ENCODE results near the gene CEP128. TPM values are rescaled to one million over a fixed set of nuclear protein-coding genes. Genes with fewer than 3 reads are reported as not detected.

Gene CEP128
- total RNA-seq, 1 donor from 2014 or later: 9.7 TPM

DNA sequence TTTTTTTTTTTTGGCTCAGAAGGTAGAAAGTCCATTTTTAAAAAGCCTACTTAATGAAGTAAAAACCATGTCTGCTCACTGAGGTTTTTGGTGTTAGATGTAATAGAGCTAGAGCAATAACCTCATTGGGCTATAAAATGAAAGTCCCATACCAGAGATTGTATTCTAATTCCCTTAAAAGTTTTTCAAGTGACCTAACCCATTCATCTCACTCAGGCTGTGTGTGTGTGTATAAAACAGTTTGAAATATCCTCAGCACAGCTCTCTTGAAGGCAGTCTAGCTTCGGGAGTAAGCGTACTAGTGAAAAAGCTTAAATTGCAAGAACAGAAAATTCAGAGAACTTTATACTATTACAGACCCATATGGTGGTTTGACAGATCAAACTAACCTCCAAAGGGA, 313.8 kb downstream of the CEP128 start:
- TF ChIP-seq, protein P1, sequence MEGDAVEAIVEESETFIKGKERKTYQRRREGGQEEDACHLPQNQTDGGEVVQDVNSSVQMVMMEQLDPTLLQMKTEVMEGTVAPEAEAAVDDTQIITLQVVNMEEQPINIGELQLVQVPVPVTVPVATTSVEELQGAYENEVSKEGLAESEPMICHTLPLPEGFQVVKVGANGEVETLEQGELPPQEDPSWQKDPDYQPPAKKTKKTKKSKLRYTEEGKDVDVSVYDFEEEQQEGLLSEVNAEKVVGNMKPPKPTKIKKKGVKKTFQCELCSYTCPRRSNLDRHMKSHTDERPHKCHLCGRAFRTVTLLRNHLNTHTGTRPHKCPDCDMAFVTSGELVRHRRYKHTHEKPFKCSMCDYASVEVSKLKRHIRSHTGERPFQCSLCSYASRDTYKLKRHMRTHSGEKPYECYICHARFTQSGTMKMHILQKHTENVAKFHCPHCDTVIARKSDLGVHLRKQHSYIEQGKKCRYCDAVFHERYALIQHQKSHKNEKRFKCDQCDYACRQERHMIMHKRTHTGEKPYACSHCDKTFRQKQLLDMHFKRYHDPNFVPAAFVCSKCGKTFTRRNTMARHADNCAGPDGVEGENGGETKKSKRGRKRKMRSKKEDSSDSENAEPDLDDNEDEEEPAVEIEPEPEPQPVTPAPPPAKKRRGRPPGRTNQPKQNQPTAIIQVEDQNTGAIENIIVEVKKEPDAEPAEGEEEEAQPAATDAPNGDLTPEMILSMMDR (IDR thresholded peaks at IDR 0.05): no peak
- H3K9me3 Mint-ChIP-seq (ENCODE audit: unreplicated experiment): peaks cover 16% of the 10 kb centered on the region
- no peaks in the 10 kb centered on the region for H3K27me3 Mint-ChIP-seq (ENCODE audit: unreplicated experiment)
- peak overlapping the region; percentile 48 for H3K27ac Mint-ChIP-seq (ENCODE audit: unreplicated experiment)
- H3K4me3 Mint-ChIP-seq (ENCODE audit: unreplicated experiment): no peak overlapping the region
- peaks cover 13% of the 10 kb centered on the region for H3K36me3 Mint-ChIP-seq (ENCODE audit: unreplicated experiment)
- DNase-seq (ENCODE audit: extremely low spot score, unreplicated experiment): no peak
- peaks cover 43% of the 10 kb centered on the region for H3K4me1 Mint-ChIP-seq (ENCODE audit: unreplicated experiment)

DNA sequence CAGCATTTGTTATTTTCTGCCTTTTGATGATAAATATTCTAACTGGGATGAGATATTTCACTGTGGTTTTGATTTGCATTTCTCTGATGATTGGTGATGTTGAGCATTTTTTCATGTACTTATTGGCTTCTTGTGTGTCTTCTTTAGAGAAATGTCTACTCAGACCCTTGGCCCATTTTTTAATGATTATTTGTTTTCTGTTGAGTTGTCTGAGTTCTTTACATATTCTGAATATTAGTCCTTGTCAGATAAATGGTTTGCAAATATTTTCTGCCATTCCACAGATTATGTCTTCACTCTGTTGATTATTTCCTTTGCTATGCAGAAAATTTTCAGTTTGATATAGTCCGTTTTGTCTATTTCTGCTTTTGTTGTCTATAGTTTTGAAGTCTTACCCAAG, 317.0 kb downstream of the CEP128 start:
- Mint-ChIP-seq H3K9me3 (ENCODE audit: unreplicated experiment) (peaks cover 24% of the 10 kb centered on the region), H3K36me3 (ENCODE audit: unreplicated experiment) (peaks cover 18% of the 10 kb centered on the region), H3K4me1 (ENCODE audit: unreplicated experiment) (peaks cover 44% of the 10 kb centered on the region), H3K27me3 (ENCODE audit: unreplicated experiment) (no peaks in the 10 kb centered on the region), H3K27ac (ENCODE audit: unreplicated experiment) (peak overlapping the region; percentile 54), H3K4me3 (ENCODE audit: unreplicated experiment) (no peak overlapping the region)
- TF ChIP-seq, protein P1 (IDR thresholded peaks at IDR 0.05): no peak
- DNase-seq (ENCODE audit: extremely low spot score, unreplicated experiment): no peak

DNA sequence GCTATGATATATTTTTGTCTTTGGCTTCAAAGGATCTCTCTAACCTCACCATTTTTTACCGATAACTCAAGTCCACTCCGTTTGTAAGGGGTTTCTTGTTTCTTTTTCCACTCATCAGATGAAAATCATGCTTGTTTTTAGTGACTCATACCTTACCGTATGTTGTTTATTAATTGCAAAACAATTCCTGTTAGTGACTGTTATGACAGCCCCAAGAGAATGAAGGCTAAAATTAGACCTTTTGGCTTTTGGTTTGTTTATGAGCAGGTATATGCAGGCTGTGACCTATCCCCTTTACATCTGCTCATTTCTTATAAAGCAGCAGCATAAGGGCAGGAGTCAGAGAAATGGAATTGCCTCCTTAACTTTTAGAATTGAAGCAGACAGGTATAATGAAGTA, 319.8 kb downstream of the CEP128 start:
- H3K27me3 Mint-ChIP-seq (ENCODE audit: unreplicated experiment): no peaks in the 10 kb centered on the region
- peaks cover 29% of the 10 kb centered on the region for H3K9me3 Mint-ChIP-seq (ENCODE audit: unreplicated experiment)
- peaks cover 22% of the 10 kb centered on the region for H3K36me3 Mint-ChIP-seq (ENCODE audit: unreplicated experiment)
- no peak for DNase-seq (ENCODE audit: extremely low spot score, unreplicated experiment)
- peaks cover 33% of the 10 kb centered on the region for H3K4me1 Mint-ChIP-seq (ENCODE audit: unreplicated experiment)
- H3K27ac Mint-ChIP-seq (ENCODE audit: unreplicated experiment): peak overlapping the region; percentile 80
- TF ChIP-seq, protein P1 (IDR thresholded peaks at IDR 0.05): no peak
- H3K4me3 Mint-ChIP-seq (ENCODE audit: unreplicated experiment): no peak overlapping the region

DNA sequence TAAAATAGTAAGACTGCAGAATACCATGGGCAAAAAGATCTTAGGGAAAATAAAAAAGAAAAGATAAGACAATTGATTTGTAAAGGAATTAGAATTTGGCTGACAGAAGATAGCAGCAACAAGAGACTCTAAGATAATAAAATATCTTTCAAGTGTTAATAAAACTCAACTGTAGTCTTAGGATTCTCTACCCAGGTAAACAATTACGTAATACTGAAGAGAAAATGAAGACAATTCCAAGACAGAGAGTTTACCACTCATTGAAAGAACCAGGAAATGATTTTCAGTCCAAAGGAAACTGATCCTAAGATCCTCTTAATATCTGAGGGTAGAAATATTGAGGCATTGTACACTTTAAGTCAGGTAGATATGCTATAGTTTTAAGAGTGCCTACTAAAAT, 321.1 kb downstream of the CEP128 start:
- Mint-ChIP-seq H3K4me3 (ENCODE audit: unreplicated experiment) (no peak overlapping the region), H3K36me3 (ENCODE audit: unreplicated experiment) (peaks cover 19% of the 10 kb centered on the region), H3K4me1 (ENCODE audit: unreplicated experiment) (peaks cover 39% of the 10 kb centered on the region), H3K27ac (ENCODE audit: unreplicated experiment) (peak overlapping the region; percentile 80), H3K27me3 (ENCODE audit: unreplicated experiment) (no peaks in the 10 kb centered on the region), H3K9me3 (ENCODE audit: unreplicated experiment) (peaks cover 24% of the 10 kb centered on the region)
- no peak for DNase-seq (ENCODE audit: extremely low spot score, unreplicated experiment)
- TF ChIP-seq, protein P1 (IDR thresholded peaks at IDR 0.05): no peak

DNA sequence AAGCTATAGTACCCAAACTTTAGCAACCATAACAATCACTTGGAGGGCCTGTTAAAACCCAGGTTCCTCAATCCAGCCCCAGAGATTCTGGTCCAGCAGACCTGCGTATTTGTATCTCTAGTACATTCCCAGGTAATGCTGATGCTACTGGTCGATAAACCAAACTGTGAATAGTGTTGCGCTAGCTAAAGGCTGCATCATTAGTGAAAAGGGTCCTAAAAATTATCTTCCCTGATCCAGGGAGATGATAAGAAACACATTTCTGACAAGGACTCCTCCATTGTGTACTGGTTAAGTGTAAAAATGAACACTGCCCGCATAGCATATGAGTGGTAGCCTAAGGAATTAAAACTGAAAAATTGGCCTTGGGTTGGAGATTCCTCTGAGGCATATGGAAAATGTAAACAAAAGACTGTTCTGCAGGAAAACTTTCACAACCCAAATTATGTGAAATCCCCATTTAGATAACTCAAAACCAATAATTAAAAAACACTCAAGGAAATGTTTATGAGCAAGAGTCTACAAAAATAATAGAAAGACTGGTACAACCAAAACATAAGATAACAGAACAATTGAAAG, 322.7 kb downstream of the CEP128 start:
- H3K36me3 Mint-ChIP-seq (ENCODE audit: unreplicated experiment): peaks cover 10% of the 10 kb centered on the region
- peak overlapping the region; percentile 48 for H3K27ac Mint-ChIP-seq (ENCODE audit: unreplicated experiment)
- TF ChIP-seq, protein P1 (IDR thresholded peaks at IDR 0.05): no peak
- DNase-seq (ENCODE audit: extremely low spot score, unreplicated experiment): no peak
- H3K9me3 Mint-ChIP-seq (ENCODE audit: unreplicated experiment): peaks cover 15% of the 10 kb centered on the region
- no peaks in the 10 kb centered on the region for H3K27me3 Mint-ChIP-seq (ENCODE audit: unreplicated experiment)
- no peak overlapping the region for H3K4me3 Mint-ChIP-seq (ENCODE audit: unreplicated experiment)
- H3K4me1 Mint-ChIP-seq (ENCODE audit: unreplicated experiment): peaks cover 28% of the 10 kb centered on the region
